ENCODE results near the gene AUTS2.
A peak's percentile ranks its signal among the peaks of the same experiment; 100 is the strongest.

AUTS2 gene

GRCh38 chr7:69822386-69822785, 224.1 kb downstream of the AUTS2 start:
- Histone ChIP-seq H4K20me1 (ENCODE audit: insufficient read depth, low read length) (no peaks in the 10 kb centered on the region), H3K36me3 (ENCODE audit: insufficient read depth, low read length) (no peaks in the 10 kb centered on the region), H3K9me2 (ENCODE audit: low read depth, low read length) (no peaks in the 10 kb centered on the region), H3K79me2 (ENCODE audit: insufficient read depth, low read length) (peaks cover 61% of the 10 kb centered on the region), H3K9ac (ENCODE audit: low read length) (peak overlapping the region; percentile 63; the same call in 1 of the 2 replicates), H3K9me3 (ENCODE audit: low read length) (no peaks in the 10 kb centered on the region), H3F3A (ENCODE audit: insufficient read depth, low read length) (peaks cover 12% of the 10 kb centered on the region; the same call in 1 of the 2 replicates), H3K4me1 (ENCODE audit: insufficient read depth, low read length, severe bottlenecking) (peaks cover 100% of the 10 kb centered on the region), H3K4me2 (ENCODE audit: low read length) (peak overlapping the region; percentile 76), H3K27ac (ENCODE audit: low read depth, low read length, poor library complexity, severe bottlenecking) (peak overlapping the region; percentile 94), H3K4me3 (ENCODE audit: low read depth, low read length, poor library complexity, severe bottlenecking) (peak overlapping the region; percentile 59), H3K27me3 (ENCODE audit: insufficient read depth, low read length) (no peaks in the 10 kb centered on the region), H2AFZ (ENCODE audit: low read length) (no peak overlapping the region)
- TF ChIP-seq, protein P1, sequence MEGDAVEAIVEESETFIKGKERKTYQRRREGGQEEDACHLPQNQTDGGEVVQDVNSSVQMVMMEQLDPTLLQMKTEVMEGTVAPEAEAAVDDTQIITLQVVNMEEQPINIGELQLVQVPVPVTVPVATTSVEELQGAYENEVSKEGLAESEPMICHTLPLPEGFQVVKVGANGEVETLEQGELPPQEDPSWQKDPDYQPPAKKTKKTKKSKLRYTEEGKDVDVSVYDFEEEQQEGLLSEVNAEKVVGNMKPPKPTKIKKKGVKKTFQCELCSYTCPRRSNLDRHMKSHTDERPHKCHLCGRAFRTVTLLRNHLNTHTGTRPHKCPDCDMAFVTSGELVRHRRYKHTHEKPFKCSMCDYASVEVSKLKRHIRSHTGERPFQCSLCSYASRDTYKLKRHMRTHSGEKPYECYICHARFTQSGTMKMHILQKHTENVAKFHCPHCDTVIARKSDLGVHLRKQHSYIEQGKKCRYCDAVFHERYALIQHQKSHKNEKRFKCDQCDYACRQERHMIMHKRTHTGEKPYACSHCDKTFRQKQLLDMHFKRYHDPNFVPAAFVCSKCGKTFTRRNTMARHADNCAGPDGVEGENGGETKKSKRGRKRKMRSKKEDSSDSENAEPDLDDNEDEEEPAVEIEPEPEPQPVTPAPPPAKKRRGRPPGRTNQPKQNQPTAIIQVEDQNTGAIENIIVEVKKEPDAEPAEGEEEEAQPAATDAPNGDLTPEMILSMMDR (IDR thresholded peaks at IDR 0.05; ENCODE audit: low read length): no peak
- no peak for TF ChIP-seq EZH2 (IDR thresholded peaks at IDR 0.05; ENCODE audit: borderline replicate concordance, low read length)

- Histone ChIP-seq H3K4me1 (ENCODE audit: insufficient read depth, low read length, severe bottlenecking) (peaks cover 99% of the 10 kb centered on the region), H3K9ac (ENCODE audit: low read length) (peak overlapping the region; percentile 63), H3K36me3 (ENCODE audit: insufficient read depth, low read length) (peaks cover 5% of the 10 kb centered on the region), H3K9me3 (ENCODE audit: low read length) (no peaks in the 10 kb centered on the region), H3K4me2 (ENCODE audit: low read length) (peak overlapping the region; percentile 76), H3K9me2 (ENCODE audit: low read depth, low read length) (no peaks in the 10 kb centered on the region), H4K20me1 (ENCODE audit: insufficient read depth, low read length) (no peaks in the 10 kb centered on the region), H3K27ac (ENCODE audit: low read depth, low read length, poor library complexity, severe bottlenecking) (peak overlapping the region; percentile 94), H3F3A (ENCODE audit: insufficient read depth, low read length) (peaks cover 12% of the 10 kb centered on the region; the same call in 1 of the 2 replicates), H3K79me2 (ENCODE audit: insufficient read depth, low read length) (peaks cover 61% of the 10 kb centered on the region), H3K4me3 (ENCODE audit: low read depth, low read length, poor library complexity, severe bottlenecking) (peak overlapping the region; percentile 59), H2AFZ (ENCODE audit: low read length) (no peak overlapping the region), H3K27me3 (ENCODE audit: insufficient read depth, low read length) (no peaks in the 10 kb centered on the region)
- TF ChIP-seq EZH2 (IDR thresholded peaks at IDR 0.05; ENCODE audit: borderline replicate concordance, low read length): no peak
- TF ChIP-seq, protein P1 (IDR thresholded peaks at IDR 0.05; ENCODE audit: low read length): no peak
Measured at GRCh38 chr7:69823151-69823744, 225.0 kb downstream of the AUTS2 start.

- Histone ChIP-seq H3K27me3 (ENCODE audit: insufficient read depth, low read length) (no peaks in the 10 kb centered on the region), H3K9me3 (ENCODE audit: low read length) (peaks cover 6% of the 10 kb centered on the region; the same call in 1 of the 2 replicates), H3K36me3 (ENCODE audit: insufficient read depth, low read length) (peaks cover 16% of the 10 kb centered on the region), H3K4me2 (ENCODE audit: low read length) (peak overlapping the region; percentile 76), H3K4me1 (ENCODE audit: insufficient read depth, low read length, severe bottlenecking) (peaks cover 78% of the 10 kb centered on the region), H2AFZ (ENCODE audit: low read length) (no peak overlapping the region), H3K4me3 (ENCODE audit: low read depth, low read length, poor library complexity, severe bottlenecking) (peak overlapping the region; percentile 59), H3K9me2 (ENCODE audit: low read depth, low read length) (no peaks in the 10 kb centered on the region), H3F3A (ENCODE audit: insufficient read depth, low read length) (peaks cover 12% of the 10 kb centered on the region; the same call in 1 of the 2 replicates), H3K27ac (ENCODE audit: low read depth, low read length, poor library complexity, severe bottlenecking) (peak overlapping the region; percentile 94), H3K79me2 (ENCODE audit: insufficient read depth, low read length) (peaks cover 47% of the 10 kb centered on the region), H4K20me1 (ENCODE audit: insufficient read depth, low read length) (no peaks in the 10 kb centered on the region), H3K9ac (ENCODE audit: low read length) (peak overlapping the region; percentile 63)
- TF ChIP-seq, protein P1 (IDR thresholded peaks at IDR 0.05; ENCODE audit: low read length): peak; percentile 60
- TF ChIP-seq EZH2 (IDR thresholded peaks at IDR 0.05; ENCODE audit: borderline replicate concordance, low read length): no peak
Measured at GRCh38 chr7:69825113-69825972, 227.1 kb downstream of the AUTS2 start.

Data from OCI-LY1 (cell line).